ENCODE measurements around the gene POU2AF1. TPM values are rescaled to one million over a fixed set of nuclear protein-coding genes. Genes with fewer than 3 reads are reported as not detected.

POU2AF1 gene
- total and polyA plus RNA-seq, 2 donors (not counting 1 experiment from before 2014, with no cell fraction given), result 0.17 TPM; not detected in 1

GRCh38 chr11:111410951-111411350 is 31.9 kb upstream of the POU2AF1 start:
- DNase-seq (ENCODE audit: low read depth in 2 of 2), result no peak
- Histone ChIP-seq H3K4me3 (replicated peaks in 1 of 4; ENCODE audit: control extremely low read depth in 1 of 4, insufficient read depth in 1 of 4, low read depth in 3 of 4, low read length in 4 of 4) (no peak overlapping the region), H2AFZ (ENCODE audit: low read length) (no peak overlapping the region), H3K79me2 (ENCODE audit: control insufficient read depth, insufficient read depth, low read length) (no peaks in the 10 kb centered on the region), H3K9me3 (ENCODE audit: control insufficient read depth, insufficient read depth, low read depth, low read length) (no peaks in the 10 kb centered on the region), H3K4me2 (ENCODE audit: extremely low read depth, insufficient read depth, low read length) (no peak overlapping the region), H3K4me1 (ENCODE audit: control insufficient read depth, extremely low read depth, insufficient read depth, low read length) (no peaks in the 10 kb centered on the region), H3K36me3 (ENCODE audit: control insufficient read depth, insufficient read depth, low read length) (no peaks in the 10 kb centered on the region), H3K9ac (ENCODE audit: insufficient read depth, low read length) (no peak overlapping the region), H3K27ac (ENCODE audit: insufficient read depth, low read length) (no peak overlapping the region), H4K20me1 (ENCODE audit: control insufficient read depth, extremely low read depth, insufficient read depth, low read length) (no peaks in the 10 kb centered on the region), H3K27me3 (ENCODE audit: control insufficient read depth, insufficient read depth, low read length) (peaks cover 10% of the 10 kb centered on the region)
- no peak for TF ChIP-seq EZH2 (IDR thresholded peaks at IDR 0.05; ENCODE audit: low read length, missing control alignments)
- TF ChIP-seq CTCF (conservative IDR thresholded peaks at IDR 0.05 in 1 of 2, IDR thresholded peaks at IDR 0.05 in 1 of 2; ENCODE audit: low read depth in 1 of 2, low read length in 2 of 2), result no peak

- Histone ChIP-seq H4K20me1 (ENCODE audit: control insufficient read depth, extremely low read depth, insufficient read depth, low read length) (no peaks in the 10 kb centered on the region), H3K4me2 (ENCODE audit: extremely low read depth, insufficient read depth, low read length) (no peak overlapping the region), H3K4me3 (replicated peaks in 1 of 4; ENCODE audit: control extremely low read depth in 1 of 4, insufficient read depth in 1 of 4, low read depth in 3 of 4, low read length in 4 of 4) (no peak overlapping the region), H3K9ac (ENCODE audit: insufficient read depth, low read length) (no peak overlapping the region), H2AFZ (ENCODE audit: low read length) (no peak overlapping the region), H3K27ac (ENCODE audit: insufficient read depth, low read length) (no peak overlapping the region), H3K4me1 (ENCODE audit: control insufficient read depth, extremely low read depth, insufficient read depth, low read length) (no peaks in the 10 kb centered on the region), H3K9me3 (ENCODE audit: control insufficient read depth, insufficient read depth, low read depth, low read length) (no peaks in the 10 kb centered on the region), H3K27me3 (ENCODE audit: control insufficient read depth, insufficient read depth, low read length) (peaks cover 10% of the 10 kb centered on the region), H3K36me3 (ENCODE audit: control insufficient read depth, insufficient read depth, low read length) (no peaks in the 10 kb centered on the region), H3K79me2 (ENCODE audit: control insufficient read depth, insufficient read depth, low read length) (no peaks in the 10 kb centered on the region)
- no peak for DNase-seq (ENCODE audit: low read depth in 2 of 2)
- TF ChIP-seq EZH2 (IDR thresholded peaks at IDR 0.05; ENCODE audit: low read length, missing control alignments), result no peak
- no peak for TF ChIP-seq CTCF (conservative IDR thresholded peaks at IDR 0.05 in 1 of 2, IDR thresholded peaks at IDR 0.05 in 1 of 2; ENCODE audit: low read depth in 1 of 2, low read length in 2 of 2)
These were observed 30.8 kb upstream of the POU2AF1 start for GRCh38 chr11:111409915-111410314.

- H3K9ac ChIP-seq (ENCODE audit: insufficient read depth, low read length), result no peak overlapping the region
- DNase-seq (ENCODE audit: low read depth in 2 of 2), result peak; percentile 73 to 76
- no peak overlapping the region for H3K27ac ChIP-seq (ENCODE audit: insufficient read depth, low read length)
- H2AFZ ChIP-seq (ENCODE audit: low read length), result no peak overlapping the region
- no peaks in the 10 kb centered on the region for H3K9me3 ChIP-seq (ENCODE audit: control insufficient read depth, insufficient read depth, low read depth, low read length)
- H3K27me3 ChIP-seq (ENCODE audit: control insufficient read depth, insufficient read depth, low read length), result peaks cover 10% of the 10 kb centered on the region
- H3K79me2 ChIP-seq (ENCODE audit: control insufficient read depth, insufficient read depth, low read length), result no peaks in the 10 kb centered on the region
- H3K4me3 ChIP-seq (replicated peaks in 1 of 4; ENCODE audit: control extremely low read depth in 1 of 4, insufficient read depth in 1 of 4, low read depth in 3 of 4, low read length in 4 of 4), result no peak overlapping the region
- no peaks in the 10 kb centered on the region for H3K36me3 ChIP-seq (ENCODE audit: control insufficient read depth, insufficient read depth, low read length)
- no peak overlapping the region for H3K4me2 ChIP-seq (ENCODE audit: extremely low read depth, insufficient read depth, low read length)
- no peaks in the 10 kb centered on the region for H3K4me1 ChIP-seq (ENCODE audit: control insufficient read depth, extremely low read depth, insufficient read depth, low read length)
- H4K20me1 ChIP-seq (ENCODE audit: control insufficient read depth, extremely low read depth, insufficient read depth, low read length), result no peaks in the 10 kb centered on the region
- TF ChIP-seq CTCF (conservative IDR thresholded peaks at IDR 0.05 in 1 of 2, IDR thresholded peaks at IDR 0.05 in 1 of 2; ENCODE audit: low read depth in 1 of 2, low read length in 2 of 2) (no peak), EZH2 (IDR thresholded peaks at IDR 0.05; ENCODE audit: low read length, missing control alignments) (no peak)
These were observed 30.0 kb upstream of the POU2AF1 start for GRCh38 chr11:111408789-111409727.
